GM18505 (cell line): ENCODE results near the gene JUNB.

Experiments
- ATAC-seq: cut with Tn5 transposase; IDR thresholded peaks from one replicate; pipeline ENCODE4 v1.9.1; 2021; ENCODE audit not compliant: unreplicated experiment
- POLR2A ChIP-seq: IDR thresholded peaks from 4 replicates; pipeline ENCODE4 v1.6.1; 2011; ENCODE audit warnings: borderline replicate concordance; ENCODE audit not compliant: insufficient read depth, insufficient read length; ENCODE audit errors: extremely low read depth

The JUNB gene

DNA sequence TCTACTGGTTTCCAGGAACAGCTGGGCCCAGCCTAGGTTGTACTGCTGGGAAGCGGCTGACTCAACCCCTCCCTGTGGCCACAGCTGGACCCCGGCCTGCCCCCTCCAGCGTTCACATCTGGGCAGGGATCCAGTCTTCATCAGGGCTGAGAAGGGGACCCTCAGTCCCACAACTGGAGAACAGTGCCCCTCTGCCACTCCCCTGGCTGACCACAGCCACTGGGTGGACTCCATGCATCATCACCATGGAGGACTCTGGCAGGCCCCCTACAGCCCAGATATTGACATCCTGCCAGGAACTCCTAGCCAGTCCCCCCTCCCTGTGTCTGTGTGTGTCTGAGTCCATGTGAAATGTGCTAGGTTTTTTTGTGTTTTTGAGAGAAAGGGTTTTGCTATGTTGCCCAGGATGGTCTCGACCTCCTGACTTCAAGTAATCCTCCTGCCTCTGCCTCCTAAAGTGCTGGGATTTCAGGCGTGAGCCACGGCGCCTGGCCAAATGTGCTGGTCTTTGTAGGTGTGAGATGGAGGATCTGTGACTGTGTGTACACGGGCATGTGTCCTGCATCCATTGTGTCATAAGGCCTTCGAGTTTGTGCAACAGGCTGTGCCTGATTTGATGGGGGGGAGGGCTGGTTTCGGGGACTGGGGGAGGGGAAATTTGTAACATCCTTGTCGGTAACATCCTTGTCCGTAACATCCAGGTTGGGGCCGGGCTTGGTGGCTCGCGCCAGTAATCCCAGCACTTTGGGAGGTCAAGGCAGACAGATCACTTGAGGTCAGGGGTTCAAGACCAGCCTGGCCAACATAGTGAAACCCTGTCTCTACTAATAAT is 11.9 kb upstream of the JUNB start:
- ATAC-seq = no peak
- no peak for TF ChIP-seq POLR2A

- TF ChIP-seq POLR2A = no peak
- no peak for ATAC-seq
Measured at GRCh38 chr19:12782174-12782423, 9.2 kb upstream of the JUNB start.

DNA sequence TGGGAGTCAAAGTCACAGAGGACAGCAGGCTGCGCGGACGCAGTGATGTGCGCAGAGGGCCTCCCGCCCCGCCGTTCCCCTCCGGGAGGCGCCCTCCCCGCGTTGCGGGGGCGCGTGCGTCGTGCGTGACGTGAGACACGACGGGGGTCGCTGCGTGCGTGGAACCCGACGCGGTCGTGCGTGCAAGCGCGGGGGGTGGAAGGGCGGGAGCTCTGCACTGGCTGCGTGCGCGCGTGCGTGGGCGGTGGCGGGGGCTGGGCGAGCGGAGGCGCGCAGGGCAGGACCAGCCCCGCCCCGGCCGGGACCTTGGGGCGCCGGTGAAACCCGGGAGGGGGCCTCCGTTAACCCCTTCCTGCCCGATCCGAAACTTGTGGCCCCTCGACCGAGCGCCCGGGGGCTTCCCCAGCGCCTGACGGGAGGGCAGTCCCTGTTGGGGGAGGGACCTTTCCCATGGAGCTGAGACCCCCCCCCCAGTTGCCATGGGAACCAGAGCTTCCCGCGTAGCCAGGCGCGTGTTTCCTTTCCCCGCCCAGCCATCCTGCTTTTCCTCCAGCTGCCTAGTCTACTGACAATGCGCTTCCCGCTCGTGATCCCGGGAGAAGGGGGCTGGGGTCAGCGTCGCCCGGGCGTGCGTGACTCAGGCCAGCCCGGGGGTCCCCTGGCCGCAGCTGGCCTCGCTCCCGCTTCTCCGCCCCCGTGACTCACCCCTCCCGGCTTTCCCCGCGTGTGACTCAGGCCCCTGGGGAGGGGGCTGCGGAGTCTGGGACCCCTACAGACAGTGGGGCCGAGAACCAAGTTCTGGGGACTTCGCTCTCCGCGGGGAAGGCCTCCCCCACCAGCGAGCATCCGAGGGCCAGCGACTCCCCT is 8.6 kb upstream of the JUNB start:
- peak; percentile 28 for ATAC-seq
- TF ChIP-seq POLR2A = peak; percentile 66

- TF ChIP-seq POLR2A = no peak
- no peak for ATAC-seq
Measured at GRCh38 chr19:12783291-12783848, 7.9 kb upstream of the JUNB start.

GRCh38 chr19:12783849-12784393 is 7.4 kb upstream of the JUNB start:
- no peak for ATAC-seq

DNA sequence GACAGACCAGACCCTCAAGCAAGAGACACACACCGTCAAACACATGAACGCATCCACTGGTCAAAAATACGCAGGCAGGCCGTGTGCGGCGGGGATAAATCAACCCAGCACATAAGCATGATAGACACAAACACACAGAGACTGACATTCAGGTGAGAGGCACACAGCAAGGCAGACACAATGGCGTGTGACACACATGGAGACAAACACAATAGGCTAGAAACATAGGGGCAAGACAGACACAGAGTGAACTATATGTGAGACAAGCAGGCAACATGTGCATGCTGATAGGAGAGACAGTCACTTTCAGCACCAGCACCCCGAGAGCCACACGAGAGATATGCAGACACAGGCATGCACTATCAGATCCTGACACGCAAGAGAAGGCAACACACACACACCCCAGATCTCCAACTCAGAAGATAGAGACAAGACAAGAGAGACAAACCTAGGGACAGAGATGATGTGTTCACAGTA is 6.9 kb upstream of the JUNB start:
- ATAC-seq = no peak
- TF ChIP-seq POLR2A = no peak

More at GRCh38 chr19:12783849-12784393, 7.4 kb upstream of the JUNB start:
- no peak for TF ChIP-seq POLR2A

DNA sequence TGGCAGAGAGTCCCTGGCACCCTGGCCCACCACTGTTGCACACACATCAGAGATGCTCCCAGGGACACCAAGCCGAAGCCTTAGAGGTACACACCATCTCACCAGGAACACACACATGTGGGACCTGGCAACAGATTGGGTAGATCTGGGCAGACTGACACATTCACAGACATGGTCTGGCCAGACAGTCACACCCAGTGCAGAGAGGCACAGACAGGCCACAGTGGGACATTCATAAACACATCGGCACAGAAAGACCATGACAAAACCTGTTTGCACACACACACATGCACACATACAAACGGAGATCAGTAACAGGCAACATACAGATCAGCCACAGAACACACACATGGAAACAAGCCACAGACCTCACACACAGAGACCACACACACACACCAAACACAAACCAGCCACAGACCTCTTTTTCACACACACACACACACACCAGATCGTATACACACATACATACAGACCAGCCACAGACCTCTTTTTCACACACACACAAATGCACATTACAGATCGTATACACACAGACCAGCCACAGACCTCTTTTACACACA is 6.3 kb upstream of the JUNB start:
- TF ChIP-seq POLR2A = no peak
- no peak for ATAC-seq

DNA sequence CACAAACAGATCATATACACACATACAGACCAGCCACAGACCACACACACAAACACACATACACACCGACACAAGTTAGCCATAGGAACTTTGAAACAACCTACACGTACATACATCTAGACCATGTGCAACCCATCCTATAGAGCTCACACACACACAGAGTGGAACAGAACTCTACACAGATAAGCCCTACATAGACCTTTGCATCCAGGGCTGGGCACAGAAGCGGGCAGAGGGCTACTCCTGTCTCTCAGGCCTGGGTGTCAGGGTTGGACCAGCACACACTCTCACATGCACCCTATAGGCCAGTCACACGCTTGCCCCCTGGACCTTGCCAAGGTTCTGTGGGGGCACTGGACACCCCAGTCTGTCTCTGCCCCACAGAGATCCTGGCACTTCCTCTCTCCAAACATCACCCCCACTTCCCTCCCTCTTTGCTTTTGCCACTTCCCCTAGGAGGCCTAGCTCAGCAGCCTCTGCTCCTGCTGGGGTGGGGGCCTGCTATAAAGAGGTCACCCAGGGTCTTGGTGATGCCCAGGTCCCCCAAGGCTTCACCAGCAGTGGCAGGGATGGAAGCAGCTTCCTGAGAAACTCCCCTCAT is 5.8 kb upstream of the JUNB start:
- ATAC-seq = no peak
- TF ChIP-seq POLR2A = no peak

DNA sequence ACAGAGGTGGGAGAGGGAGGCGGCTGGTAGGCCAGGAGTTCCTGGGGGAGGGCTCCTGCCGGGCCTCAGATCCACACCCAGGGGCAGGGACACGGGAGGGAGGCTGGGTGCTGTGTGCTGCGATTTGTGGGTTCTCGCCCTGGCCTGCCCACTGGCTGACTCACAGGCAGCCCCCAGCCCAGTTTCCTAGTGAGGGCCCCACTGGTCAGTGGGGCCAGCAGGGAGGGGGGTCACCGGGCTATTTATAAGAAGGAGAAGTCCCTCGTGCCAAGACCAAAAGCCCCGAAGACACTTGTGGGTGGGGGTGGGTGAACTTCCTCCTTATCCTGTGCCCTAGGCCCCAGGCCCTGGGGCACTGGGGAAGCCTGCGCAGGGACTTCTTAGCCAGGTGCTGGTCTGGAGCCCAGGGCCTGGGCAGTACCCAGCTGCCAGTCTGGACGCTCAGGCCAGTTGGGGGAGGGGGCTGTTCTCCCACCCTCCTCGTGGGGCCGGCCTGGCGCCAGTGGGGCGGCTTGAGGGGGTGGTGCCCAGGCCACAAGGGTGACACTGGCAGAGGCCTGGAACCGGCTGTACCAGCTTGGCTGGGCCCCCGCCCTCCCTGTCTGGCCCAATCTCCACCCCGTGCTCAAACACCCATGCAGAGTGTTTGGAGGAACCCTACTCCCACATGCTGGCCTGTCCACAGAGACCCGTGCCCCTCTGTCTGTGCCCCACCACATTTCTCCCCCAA is 5.0 kb upstream of the JUNB start:
- ATAC-seq = no peak
- TF ChIP-seq POLR2A = no peak

- TF ChIP-seq POLR2A = no peak
- ATAC-seq = no peak
Measured at GRCh38 chr19:12786952-12787351, 4.3 kb upstream of the JUNB start.

DNA sequence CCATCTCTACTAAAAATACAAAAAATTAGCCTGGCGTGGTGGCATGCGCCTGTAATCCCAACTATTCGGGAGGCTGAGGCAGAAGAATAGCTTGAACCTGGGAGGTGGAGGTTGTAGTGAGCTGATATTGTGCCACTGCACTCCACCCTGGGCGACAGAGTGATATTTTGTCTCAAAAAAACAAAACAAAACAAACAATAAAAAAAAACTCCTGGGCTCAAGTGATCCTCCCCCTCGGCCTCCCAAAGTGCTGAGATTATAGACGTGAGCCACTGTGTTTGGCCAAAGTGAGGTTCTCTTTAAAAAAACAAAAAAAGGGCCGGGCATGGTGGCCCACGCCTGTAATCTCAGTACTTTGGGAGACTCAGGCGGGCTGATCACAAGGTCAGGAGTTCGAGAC is 3.8 kb upstream of the JUNB start:
- no peak for ATAC-seq
- TF ChIP-seq POLR2A = no peak

- no peak for ATAC-seq
- TF ChIP-seq POLR2A = no peak
Measured at GRCh38 chr19:12788042-12788681, 3.1 kb upstream of the JUNB start.
